Anterior cingulate cortex (tissue), 58 donors: ENCODE measurements around the gene PACS2.

Experiments
- DNase-seq, 58 donors: peaks; one replicate each; lab custom pipeline; 2025; lab: John Stamatoyannopoulos, UW

PACS2 gene

GRCh38 chr14:105395538-105395854, 80.9 kb downstream of the PACS2 start:
- no peak for DNase-seq

- peak in 1 of 58 donors; percentile 62 for DNase-seq
These were observed 82.9 kb downstream of the PACS2 start for GRCh38 chr14:105397350-105397931.

- DNase-seq = peak in 57 of 58 donors; percentile 32 to 87 (median 76)
These were observed 83.6 kb downstream of the PACS2 start, which contains the start of gene TEX22 for GRCh38 chr14:105398044-105398725. Gene TEX22, plus strand, starts transcription at chr14:105398538. Its CDS starts 803 bp downstream, at chr14:105399341.

GRCh38 chr14:105398726-105399465, 84.3 kb downstream of the PACS2 start:
- DNase-seq = peak in 1 of 58 donors; percentile 53

GRCh38 chr14:105399466-105399775, 84.9 kb downstream of the PACS2 start:
- no peak for DNase-seq

- no peak for DNase-seq
These were observed 85.5 kb downstream of the PACS2 start for GRCh38 chr14:105400016-105400415.

- DNase-seq = no peak
These were observed 87.2 kb downstream of the PACS2 start for GRCh38 chr14:105401699-105402098.

GRCh38 chr14:105408592-105408991, 94.0 kb downstream of the PACS2 start:
- no peak for DNase-seq

GRCh38 chr14:105409364-105409763, 94.8 kb downstream of the PACS2 start:
- DNase-seq = no peak

- no peak for DNase-seq
These were observed 96.1 kb downstream of the PACS2 start for GRCh38 chr14:105410642-105411016.

GRCh38 chr14:105411017-105411941, 96.7 kb downstream of the PACS2 start:
- no peak for DNase-seq

GRCh38 chr14:105411985-105412770, 97.6 kb downstream of the PACS2 start:
- DNase-seq = no peak

- no peak for DNase-seq
These were observed 98.4 kb downstream of the PACS2 start for GRCh38 chr14:105412771-105413543.

- peak in 36 of 58 donors; percentile 19 to 83 (median 52) for DNase-seq
These were observed 99.0 kb downstream of the PACS2 start for GRCh38 chr14:105413544-105413886.

GRCh38 chr14:105414456-105415371, 100.2 kb downstream of the PACS2 start:
- DNase-seq = peak; percentile 23 to 88 (median 68)

- DNase-seq = no peak
These were observed 101.2 kb downstream of the PACS2 start for GRCh38 chr14:105415481-105416428.

- no peak for DNase-seq
These were observed 102.1 kb downstream of the PACS2 start for GRCh38 chr14:105416671-105417070.
